ENCODE data around the gene DDR2. TPM values are rescaled to one million over a fixed set of nuclear protein-coding genes. Genes with fewer than 3 reads are reported as not detected.

The DDR2 gene
- total and polyA plus RNA-seq, 4 donors = 2.3 to 55.7 (median 17.6) TPM

GRCh38 chr1:162674034-162674608 lies 41.9 kb downstream of the DDR2 start:
- Histone ChIP-seq H3K27me3 (ENCODE audit: control insufficient read depth in 3 of 3, insufficient read depth in 3 of 3, low read length in 2 of 3) (no peaks in the 10 kb centered on the region), H3K9me3 (ENCODE audit: control insufficient read depth in 4 of 4, insufficient read depth in 3 of 4, low read length in 3 of 4) (no peaks in the 10 kb centered on the region), H3K4me3 (no peak overlapping the region), H3K4me1 (ENCODE audit: control insufficient read depth in 5 of 5, insufficient read depth in 5 of 5, low read length in 5 of 5) (peaks cover 0 to 24% (median 0%) of the 10 kb centered on the region in 5 donors), H3K36me3 (ENCODE audit: control insufficient read depth in 4 of 4, insufficient read depth in 4 of 4, low read length in 4 of 4) (no peaks in the 10 kb centered on the region), H3K27ac (ENCODE audit: low read depth in 1 of 2, low read length in 1 of 2) (no peak overlapping the region), H3K9ac (ENCODE audit: insufficient read depth in 1 of 2, low read length in 2 of 2) (no peak overlapping the region)
- DNase-seq (no peak), ATAC-seq (ENCODE audit: insufficient read depth, low FRiP score) (no peak)
- no peak for TF ChIP-seq CTCF (IDR thresholded peaks at IDR 0.05; ENCODE audit: control extremely low read depth, extremely low read depth)
- 94 to 96% methylated on average over 2 of the region's 2 CpGs for WGBS, 2 donors

- ATAC-seq (ENCODE audit: insufficient read depth, low FRiP score) = no peak
- WGBS, 2 donors = 71 to 90% methylated on average over 2 of the region's 2 CpGs
- H3K4me1 ChIP-seq (ENCODE audit: control insufficient read depth in 5 of 5, insufficient read depth in 5 of 5, low read length in 5 of 5) = peaks cover 0 to 28% (median 0%) of the 10 kb centered on the region in 5 donors
Measured at GRCh38 chr1:162676087-162676486, 43.8 kb downstream of the DDR2 start.

GRCh38 chr1:162676750-162677149 lies 44.5 kb downstream of the DDR2 start:
- H3K36me3 ChIP-seq (ENCODE audit: control insufficient read depth in 4 of 4, insufficient read depth in 4 of 4, low read length in 4 of 4) = no peaks in the 10 kb centered on the region
- ATAC-seq (ENCODE audit: insufficient read depth, low FRiP score) = no peak
- H3K4me1 ChIP-seq (ENCODE audit: control insufficient read depth in 5 of 5, insufficient read depth in 5 of 5, low read length in 5 of 5) = peaks cover 0 to 30% (median 0%) of the 10 kb centered on the region in 5 donors
- DNase-seq = peak in 2 of 3 donors; percentile 39 to 47
- H3K27ac ChIP-seq (ENCODE audit: low read depth in 1 of 2, low read length in 1 of 2) = peak overlapping the region in 1 of 2 donors; percentile 53
- TF ChIP-seq CTCF (IDR thresholded peaks at IDR 0.05; ENCODE audit: control extremely low read depth, extremely low read depth) = no peak
- H3K9me3 ChIP-seq (ENCODE audit: control insufficient read depth in 4 of 4, insufficient read depth in 3 of 4, low read length in 3 of 4) = no peaks in the 10 kb centered on the region
- H3K27me3 ChIP-seq (ENCODE audit: control insufficient read depth in 3 of 3, insufficient read depth in 3 of 3, low read length in 2 of 3) = no peaks in the 10 kb centered on the region
- no peak overlapping the region for H3K4me3 ChIP-seq
- no peak overlapping the region for H3K9ac ChIP-seq (ENCODE audit: insufficient read depth in 1 of 2, low read length in 2 of 2)
- 65 to 77% methylated on average over 7 of the region's 7 CpGs for WGBS, 2 donors

More at GRCh38 chr1:162676087-162676486, 43.8 kb downstream of the DDR2 start:
- Histone ChIP-seq H3K36me3 (ENCODE audit: control insufficient read depth in 4 of 4, insufficient read depth in 4 of 4, low read length in 4 of 4) (no peaks in the 10 kb centered on the region), H3K27ac (ENCODE audit: low read depth in 1 of 2, low read length in 1 of 2) (no peak overlapping the region), H3K9me3 (ENCODE audit: control insufficient read depth in 4 of 4, insufficient read depth in 3 of 4, low read length in 3 of 4) (no peaks in the 10 kb centered on the region), H3K9ac (ENCODE audit: insufficient read depth in 1 of 2, low read length in 2 of 2) (no peak overlapping the region), H3K27me3 (ENCODE audit: control insufficient read depth in 3 of 3, insufficient read depth in 3 of 3, low read length in 2 of 3) (no peaks in the 10 kb centered on the region), H3K4me3 (no peak overlapping the region)
- no peak for TF ChIP-seq CTCF (IDR thresholded peaks at IDR 0.05; ENCODE audit: control extremely low read depth, extremely low read depth)
- DNase-seq = no peak
